HG03097 (cell line): ENCODE results near the gene HAVCR1.
"Not testable (repeated sequence)": the region's sequence is repeated elsewhere in the genome, so short reads cannot be mapped to it uniquely, and the experiment has no call there.

Experiments
- ATAC-seq: cut with Tn5 transposase; IDR thresholded peaks from one replicate; pipeline ENCODE4 v1.9.1; 2021; ENCODE audit not compliant: unreplicated experiment, low FRiP score

HAVCR1 gene

GRCh38 chr5:157014143-157014542 is 44.8 kb downstream of the HAVCR1 start:
- not testable (repeated sequence) for ATAC-seq

- no peak for ATAC-seq
Observed at GRCh38 chr5:157006262-157006661, 52.7 kb downstream of the HAVCR1 start.

GRCh38 chr5:157004893-157005551 is 53.9 kb downstream of the HAVCR1 start:
- ATAC-seq = peak; percentile 76

- ATAC-seq = no peak
Observed at GRCh38 chr5:156991714-156992113, 67.2 kb downstream of the HAVCR1 start.

GRCh38 chr5:156984064-156984463 is 74.9 kb downstream of the HAVCR1 start:
- ATAC-seq = no peak

- ATAC-seq = no peak
Observed at GRCh38 chr5:156981481-156981880, 77.4 kb downstream of the HAVCR1 start.
